Measurements from ENCODE around the gene NAAA. TPM values are rescaled to one million over a fixed set of nuclear protein-coding genes. Genes with fewer than 3 reads are reported as not detected.

Gene NAAA
- total and polyA plus RNA-seq, 2 of the 13 experiments (the other 11 are each of a cell fraction or from before 2014, with no cell fraction given), result 22.4 to 24.6 TPM

DNA sequence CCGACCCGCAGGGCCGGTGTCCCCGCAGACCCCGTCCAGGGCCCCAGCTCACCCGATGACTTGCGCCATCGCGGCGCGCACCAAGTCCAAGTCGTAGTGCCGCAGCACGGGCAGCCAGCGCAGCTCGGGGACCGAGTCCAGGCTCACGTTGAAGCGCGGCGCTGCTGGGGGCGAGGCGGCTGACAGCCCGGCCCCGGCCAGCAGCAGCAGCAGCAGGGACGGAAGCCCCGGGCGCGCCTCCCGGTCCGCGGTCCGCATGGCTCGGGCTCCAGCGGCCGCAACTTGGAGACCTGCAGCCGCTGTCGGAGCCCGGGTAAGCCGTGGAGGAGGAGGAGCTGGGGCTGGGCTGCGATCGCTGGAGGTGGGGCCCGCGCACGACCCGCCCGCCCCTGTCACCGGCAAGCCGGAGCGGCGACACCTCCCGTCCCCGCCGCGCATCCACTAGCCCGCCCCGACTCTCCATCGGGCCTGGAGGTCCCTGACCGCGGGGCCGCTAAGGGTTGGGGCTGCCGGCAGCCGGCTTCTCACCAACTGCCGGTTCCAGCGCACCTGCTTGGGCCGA lies at the start of gene NAAA (continued):
- no peak for TF ChIP-seq ASH2L (IDR thresholded peaks at IDR 0.05; ENCODE audit: insufficient read length, low read depth, low read length)
- no peak for TF ChIP-seq ZNF549 (CRISPR knock-in tag; IDR thresholded peaks at IDR 0.05)
- TF ChIP-seq, protein P1, sequence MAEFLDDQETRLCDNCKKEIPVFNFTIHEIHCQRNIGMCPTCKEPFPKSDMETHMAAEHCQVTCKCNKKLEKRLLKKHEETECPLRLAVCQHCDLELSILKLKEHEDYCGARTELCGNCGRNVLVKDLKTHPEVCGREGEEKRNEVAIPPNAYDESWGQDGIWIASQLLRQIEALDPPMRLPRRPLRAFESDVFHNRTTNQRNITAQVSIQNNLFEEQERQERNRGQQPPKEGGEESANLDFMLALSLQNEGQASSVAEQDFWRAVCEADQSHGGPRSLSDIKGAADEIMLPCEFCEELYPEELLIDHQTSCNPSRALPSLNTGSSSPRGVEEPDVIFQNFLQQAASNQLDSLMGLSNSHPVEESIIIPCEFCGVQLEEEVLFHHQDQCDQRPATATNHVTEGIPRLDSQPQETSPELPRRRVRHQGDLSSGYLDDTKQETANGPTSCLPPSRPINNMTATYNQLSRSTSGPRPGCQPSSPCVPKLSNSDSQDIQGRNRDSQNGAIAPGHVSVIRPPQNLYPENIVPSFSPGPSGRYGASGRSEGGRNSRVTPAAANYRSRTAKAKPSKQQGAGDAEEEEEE (CRISPR knock-in tag; IDR thresholded peaks at IDR 0.05; ENCODE audit: borderline replicate concordance), result no peak
- no peak for TF ChIP-seq TCF12 (IDR thresholded peaks at IDR 0.05)
- TF ChIP-seq TCF12 (CRISPR knock-in tag; IDR thresholded peaks at IDR 0.05), result 0 out of 2 replicates have a peak, but pooled peaks have one; percentile 9
- TF ChIP-seq EP300 (IDR thresholded peaks at IDR 0.05; ENCODE audit: low read depth in 2 of 2, low read length in 2 of 2), result no peak
- TF ChIP-seq EP300 (CRISPR knock-in tag; IDR thresholded peaks at IDR 0.05; ENCODE audit: borderline replicate concordance), result no peak
- no peak for TF ChIP-seq ZSCAN5A (CRISPR knock-in tag; IDR thresholded peaks at IDR 0.05; ENCODE audit: borderline replicate concordance)
- no peak for TF ChIP-seq SRF (IDR thresholded peaks at IDR 0.05; ENCODE audit: low read depth, low read length)
- TF ChIP-seq, protein P2, sequence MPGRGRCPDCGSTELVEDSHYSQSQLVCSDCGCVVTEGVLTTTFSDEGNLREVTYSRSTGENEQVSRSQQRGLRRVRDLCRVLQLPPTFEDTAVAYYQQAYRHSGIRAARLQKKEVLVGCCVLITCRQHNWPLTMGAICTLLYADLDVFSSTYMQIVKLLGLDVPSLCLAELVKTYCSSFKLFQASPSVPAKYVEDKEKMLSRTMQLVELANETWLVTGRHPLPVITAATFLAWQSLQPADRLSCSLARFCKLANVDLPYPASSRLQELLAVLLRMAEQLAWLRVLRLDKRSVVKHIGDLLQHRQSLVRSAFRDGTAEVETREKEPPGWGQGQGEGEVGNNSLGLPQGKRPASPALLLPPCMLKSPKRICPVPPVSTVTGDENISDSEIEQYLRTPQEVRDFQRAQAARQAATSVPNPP (CRISPR knock-in tag; IDR thresholded peaks at IDR 0.05), result 0 out of 2 replicates have a peak, but pooled peaks have one; percentile 32
- TF ChIP-seq NBN (conservative IDR thresholded peaks at IDR 0.05), result no peak
- TF ChIP-seq ZNF660 (CRISPR knock-in tag; IDR thresholded peaks at IDR 0.05; ENCODE audit: borderline replicate concordance, low read depth), result no peak
- no peak for TF ChIP-seq CBX1 (IDR thresholded peaks at IDR 0.05; ENCODE audit: low read depth)
- TF ChIP-seq, protein P3, sequence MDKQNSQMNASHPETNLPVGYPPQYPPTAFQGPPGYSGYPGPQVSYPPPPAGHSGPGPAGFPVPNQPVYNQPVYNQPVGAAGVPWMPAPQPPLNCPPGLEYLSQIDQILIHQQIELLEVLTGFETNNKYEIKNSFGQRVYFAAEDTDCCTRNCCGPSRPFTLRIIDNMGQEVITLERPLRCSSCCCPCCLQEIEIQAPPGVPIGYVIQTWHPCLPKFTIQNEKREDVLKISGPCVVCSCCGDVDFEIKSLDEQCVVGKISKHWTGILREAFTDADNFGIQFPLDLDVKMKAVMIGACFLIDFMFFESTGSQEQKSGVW (CRISPR knock-in tag; IDR thresholded peaks at IDR 0.05; ENCODE audit: borderline replicate concordance), result no peak
- peak; percentile 63 for TF ChIP-seq YY1 (IDR thresholded peaks at IDR 0.05; ENCODE audit: insufficient read depth, insufficient replicate concordance, low read depth, low read length)
- TF ChIP-seq ONECUT2 (CRISPR knock-in tag; IDR thresholded peaks at IDR 0.05), result no peak
- TF ChIP-seq JUN (CRISPR knock-in tag; IDR thresholded peaks at IDR 0.05), result no peak
- no peak for TF ChIP-seq SETDB1 (CRISPR knock-in tag; IDR thresholded peaks at IDR 0.05; ENCODE audit: borderline replicate concordance)
- no peak for TF ChIP-seq SYNCRIP (IDR thresholded peaks at IDR 0.05; ENCODE audit: insufficient read depth, low read depth, low read length)
- no peak for TF ChIP-seq CENPT (CRISPR knock-in tag; IDR thresholded peaks at IDR 0.05; ENCODE audit: low read depth)
- no peak for TF ChIP-seq NFE2 (CRISPR knock-in tag; IDR thresholded peaks at IDR 0.05)
- TF ChIP-seq MAZ (IDR thresholded peaks at IDR 0.05; ENCODE audit: borderline replicate concordance, low read depth, low read length), result no peak
- TF ChIP-seq MAZ (CRISPR knock-in tag; IDR thresholded peaks at IDR 0.05; ENCODE audit: low read depth), result no peak
- peak; percentile 83 for TF ChIP-seq MXD3 (CRISPR knock-in tag; IDR thresholded peaks at IDR 0.05)
- no peak for TF ChIP-seq CBX2 (IDR thresholded peaks at IDR 0.05; ENCODE audit: low read depth, low read length)
- no peak for TF ChIP-seq CBX2 (CRISPR knock-in tag; IDR thresholded peaks at IDR 0.05; ENCODE audit: low read depth)
- peak; percentile 40; the same call in 1 of the 2 replicates for TF ChIP-seq THAP11 (CRISPR knock-in tag; IDR thresholded peaks at IDR 0.05)

Measured in HepG2 (cell line).